ENCODE results near the gene MCTP2. TPM values are rescaled to one million over a fixed set of nuclear protein-coding genes. Genes with fewer than 3 reads are reported as not detected.

MCTP2 gene
- total RNA-seq, 2 experiments from 2014 or later: 33.7 to 35.1 TPM

DNA sequence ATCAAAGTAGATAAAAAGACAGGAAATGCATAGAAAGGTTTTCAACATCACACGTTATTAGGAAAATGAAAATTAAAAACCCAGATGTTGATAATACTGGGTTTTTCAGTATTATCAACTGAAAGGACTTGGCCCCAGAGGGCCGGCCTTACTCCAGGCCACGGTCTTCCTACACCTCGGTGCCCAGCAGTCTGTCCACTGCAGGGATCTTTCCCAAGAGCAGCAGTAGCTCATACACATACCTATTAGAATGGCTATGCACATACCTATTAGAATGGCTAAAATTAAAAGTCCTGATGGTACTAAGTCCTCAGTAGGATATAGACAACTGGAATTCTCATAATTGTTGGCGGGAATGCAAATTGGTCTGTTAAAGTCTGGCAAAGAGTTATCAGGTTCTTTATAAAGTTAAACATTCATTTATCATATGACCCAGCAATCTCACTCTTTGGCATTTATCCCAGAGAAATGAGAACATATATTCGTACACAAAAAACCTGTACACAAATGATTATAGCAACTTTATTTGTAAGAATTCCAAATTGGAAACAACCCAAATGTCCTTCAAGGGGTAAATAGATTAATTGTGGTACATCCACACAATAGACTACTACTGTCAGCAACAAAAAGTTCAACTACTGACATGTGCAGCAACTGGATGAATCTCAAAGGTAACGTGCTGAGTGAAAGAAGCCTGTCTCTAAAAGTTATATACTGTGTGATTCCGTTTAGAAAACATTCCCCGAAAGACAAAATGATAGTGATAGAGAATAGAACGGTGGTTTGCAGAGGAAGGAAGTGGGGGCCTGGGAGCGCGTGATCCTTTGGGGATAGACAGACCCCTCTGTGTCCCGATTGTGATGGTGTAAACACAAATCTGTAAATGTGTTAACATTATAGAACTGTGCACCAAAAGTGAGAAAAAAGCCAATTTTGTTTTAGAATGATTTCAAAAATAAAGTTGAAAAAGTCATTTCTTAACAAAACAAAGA, 62.3 kb downstream of the MCTP2 start:
- intact Hi-C loops (cut with micrococcal nuclease): no loop called here
- peaks cover 33% of the 10 kb centered on the region for H3K4me1 Mint-ChIP-seq (ENCODE audit: low read depth)
- H3K9me3 Mint-ChIP-seq: peaks cover 6% of the 10 kb centered on the region
- H3K4me3 Mint-ChIP-seq: no peak overlapping the region
- no peak for DNase-seq
- CTCF ChIA-PET: interaction anchor here (0.5 to 0.7 kb wide), 2 partner anchors 64 to 260 kb away, joined by 3 read pairs; no protein-coding TSS in a partner anchor
- H3K27me3 Mint-ChIP-seq (ENCODE audit: low read depth): peaks cover 3% of the 10 kb centered on the region
- H3K27ac Mint-ChIP-seq: peak overlapping the region; percentile 28
- peaks cover 17% of the 10 kb centered on the region for H3K36me3 Mint-ChIP-seq (ENCODE audit: low read depth)

DNA sequence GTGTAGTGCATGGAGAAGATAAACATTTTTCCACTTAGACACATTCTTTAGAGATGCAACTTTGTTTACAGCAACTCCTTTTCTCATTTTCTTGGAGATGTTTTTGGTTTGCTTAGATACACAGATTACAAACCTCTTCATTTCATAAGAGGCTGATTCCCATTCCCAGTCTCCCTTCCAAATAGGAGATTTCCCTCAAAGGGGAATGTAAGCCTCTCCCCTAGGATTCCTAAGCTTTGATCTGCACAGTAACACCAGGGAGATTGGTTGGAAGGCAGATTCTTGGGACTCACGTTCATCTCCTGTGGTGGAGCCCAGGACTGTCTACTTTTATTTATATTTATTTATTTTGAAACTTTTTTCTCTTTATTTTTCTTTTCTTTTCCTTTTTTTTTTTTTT, 63.2 kb downstream of the MCTP2 start:
- intact Hi-C loops (cut with micrococcal nuclease): no loop called here
- no peak for DNase-seq
- Mint-ChIP-seq H3K4me1 (ENCODE audit: low read depth) (peaks cover 36% of the 10 kb centered on the region), H3K27me3 (ENCODE audit: low read depth) (no peaks in the 10 kb centered on the region), H3K27ac (no peak overlapping the region), H3K4me3 (no peak overlapping the region), H3K9me3 (peaks cover 4% of the 10 kb centered on the region), H3K36me3 (ENCODE audit: low read depth) (peaks cover 17% of the 10 kb centered on the region)
- CTCF ChIA-PET: no interaction called here

DNA sequence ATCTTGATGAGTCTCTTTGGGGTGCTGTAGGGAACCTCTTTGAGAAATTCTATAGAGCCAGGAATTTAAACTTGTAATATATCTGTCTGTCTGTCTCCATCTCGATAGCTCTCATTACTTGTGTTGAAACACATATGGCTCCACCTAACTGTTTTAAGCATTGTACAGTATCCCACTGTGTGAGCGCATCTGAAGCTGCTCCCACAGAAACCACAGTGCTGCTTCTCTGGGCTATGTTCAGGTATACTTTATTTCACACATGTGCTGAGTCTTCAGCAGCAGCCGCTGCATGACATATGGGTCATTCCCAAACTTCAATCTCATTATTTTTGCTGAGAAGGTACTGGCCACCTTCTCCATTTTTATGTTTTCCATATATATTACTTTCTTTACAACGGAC, 63.9 kb downstream of the MCTP2 start:
- H3K4me3 Mint-ChIP-seq: no peak overlapping the region
- intact Hi-C loops (cut with micrococcal nuclease): no loop called here
- H3K27me3 Mint-ChIP-seq (ENCODE audit: low read depth): no peaks in the 10 kb centered on the region

DNA sequence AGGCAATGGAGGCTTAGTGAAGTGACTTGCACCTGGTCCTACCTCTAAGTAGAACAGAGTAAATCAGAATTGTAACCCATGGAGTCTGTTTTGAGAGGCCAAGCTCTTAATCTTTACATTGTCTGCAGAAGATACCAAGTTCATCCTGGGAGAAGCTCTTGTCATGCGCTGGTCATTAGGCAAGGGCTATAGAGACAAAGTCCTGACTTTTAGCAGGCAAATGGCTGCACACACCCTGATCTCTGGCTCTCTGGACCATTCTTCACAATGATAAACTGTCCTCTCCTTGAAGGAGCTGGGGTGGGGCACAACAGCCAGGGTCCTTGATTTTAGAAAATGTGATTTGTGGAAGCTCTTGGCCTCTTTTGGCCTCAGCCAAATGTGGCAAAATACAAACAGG, 65.4 kb downstream of the MCTP2 start:
- Mint-ChIP-seq H3K9me3 (no peaks in the 10 kb centered on the region), H3K27me3 (ENCODE audit: low read depth) (no peaks in the 10 kb centered on the region), H3K27ac (no peak overlapping the region), H3K4me3 (no peak overlapping the region), H3K36me3 (ENCODE audit: low read depth) (peaks cover 18% of the 10 kb centered on the region), H3K4me1 (ENCODE audit: low read depth) (peaks cover 36% of the 10 kb centered on the region)
- intact Hi-C loops (cut with micrococcal nuclease): loop anchor here (1.0 kb wide), 1 partner anchor 8 kb away; no protein-coding TSS in a partner anchor
- CTCF ChIA-PET: interaction anchor here (0.8 to 2.2 kb wide), 2 partner anchors 9 to 27 kb away, joined by 3 to 7 read pairs; no protein-coding TSS in a partner anchor
- DNase-seq: no peak

More for the DNA sequence above, 63.9 kb downstream of the MCTP2 start:
- DNase-seq: no peak
- Mint-ChIP-seq H3K27ac (no peak overlapping the region), H3K36me3 (ENCODE audit: low read depth) (peaks cover 15% of the 10 kb centered on the region), H3K4me1 (ENCODE audit: low read depth) (peaks cover 36% of the 10 kb centered on the region), H3K9me3 (peaks cover 3% of the 10 kb centered on the region)
- CTCF ChIA-PET: interaction anchor here (1.2 to 2.2 kb wide), 2 partner anchors 8 to 29 kb away, joined by 6 to 7 read pairs; no protein-coding TSS in a partner anchor

DNA sequence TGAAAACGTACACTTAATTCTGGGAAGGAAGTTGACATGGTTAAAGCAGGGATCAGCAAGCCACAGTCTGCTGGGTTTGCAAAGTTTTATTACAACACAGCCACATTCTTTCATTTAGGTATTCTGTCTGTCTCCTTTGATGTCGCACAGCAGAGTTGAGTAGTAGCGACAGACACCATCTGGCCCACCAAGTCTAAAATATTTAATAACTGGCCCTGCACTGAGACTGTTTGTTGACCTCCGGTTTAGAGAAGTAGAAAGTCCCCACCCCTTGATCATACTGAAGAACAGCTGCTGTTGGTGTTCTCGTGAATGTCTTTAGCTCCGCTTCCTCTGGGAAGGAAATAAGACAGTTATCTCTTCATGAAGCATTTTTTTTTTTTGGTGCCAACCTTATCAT, 66.2 kb downstream of the MCTP2 start:
- Mint-ChIP-seq H3K4me1 (ENCODE audit: low read depth) (peaks cover 31% of the 10 kb centered on the region), H3K4me3 (no peak overlapping the region), H3K27me3 (ENCODE audit: low read depth) (no peaks in the 10 kb centered on the region), H3K36me3 (ENCODE audit: low read depth) (peaks cover 26% of the 10 kb centered on the region), H3K9me3 (peaks cover 4% of the 10 kb centered on the region), H3K27ac (no peak overlapping the region)
- CTCF ChIA-PET: interaction anchor here (0.8 to 0.9 kb wide), 2 partner anchors 9 to 10 kb away, joined by 3 to 4 read pairs; no protein-coding TSS in a partner anchor
- DNase-seq: no peak
- intact Hi-C loops (cut with micrococcal nuclease): loop anchor here (1.0 kb wide), 1 partner anchor 9 kb away; no protein-coding TSS in a partner anchor

DNA sequence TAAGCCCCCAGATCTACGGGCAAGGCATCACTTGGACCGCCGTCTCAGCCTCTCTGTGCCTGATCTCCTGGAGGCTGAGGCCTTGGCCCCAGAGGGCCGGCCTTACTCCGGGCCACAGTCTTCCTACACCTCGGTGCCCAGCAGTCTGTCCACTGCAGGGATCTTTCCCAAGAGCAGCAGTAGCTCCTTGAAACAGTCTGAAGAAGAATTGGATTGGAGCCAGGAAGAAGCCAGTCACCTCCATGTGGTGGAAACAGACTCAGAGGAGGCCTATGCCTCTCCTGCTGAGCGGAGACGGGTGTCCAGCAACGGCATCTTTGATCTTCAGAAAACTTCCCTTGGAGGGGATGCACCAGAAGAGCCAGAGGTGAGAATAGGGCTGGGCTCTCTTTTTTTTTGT, 67.0 kb downstream of the MCTP2 start:
- CTCF ChIA-PET: interaction anchor here (0.7 to 0.9 kb wide), 2 partner anchors 8 to 67 kb away, joined by 3 to 4 read pairs; no protein-coding TSS in a partner anchor

DNA sequence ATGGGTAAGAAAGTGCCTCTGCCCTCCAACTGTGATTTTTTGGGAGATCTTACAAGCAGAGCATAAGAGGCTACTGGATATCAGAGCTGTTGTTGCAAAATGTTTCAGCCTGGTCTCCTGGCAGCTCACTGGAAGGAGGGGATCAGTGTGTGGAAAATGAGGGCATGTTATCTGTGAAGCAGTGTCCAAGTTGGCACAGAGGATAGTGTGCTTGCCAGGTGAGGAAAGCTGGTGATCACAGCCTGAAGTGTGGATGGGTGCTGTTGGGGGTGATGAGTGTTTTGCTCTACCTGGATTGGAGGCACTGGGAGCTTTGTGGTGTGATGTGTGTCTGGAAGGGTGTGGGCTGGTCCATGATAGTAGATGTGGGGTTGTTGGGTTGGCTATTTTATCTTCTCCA, 69.3 kb downstream of the MCTP2 start:
- Mint-ChIP-seq H3K27ac (peak overlapping the region; percentile 42), H3K9me3 (peaks cover 4% of the 10 kb centered on the region), H3K4me1 (ENCODE audit: low read depth) (peaks cover 46% of the 10 kb centered on the region), H3K36me3 (ENCODE audit: low read depth) (peaks cover 52% of the 10 kb centered on the region), H3K27me3 (ENCODE audit: low read depth) (no peaks in the 10 kb centered on the region), H3K4me3 (no peak overlapping the region)
- intact Hi-C loops (cut with micrococcal nuclease): loop anchor here (10.0 kb wide), 2 partner anchors 284 to 1676 kb away; no protein-coding TSS in a partner anchor
- CTCF ChIA-PET: interaction anchor here (0.6 to 1.3 kb wide), 3 partner anchors 16 to 23 kb away, joined by 4 read pairs; no protein-coding TSS in a partner anchor
- DNase-seq: no peak

More for the DNA sequence above, 67.0 kb downstream of the MCTP2 start:
- H3K36me3 Mint-ChIP-seq (ENCODE audit: low read depth): peaks cover 33% of the 10 kb centered on the region
- peaks cover 32% of the 10 kb centered on the region for H3K4me1 Mint-ChIP-seq (ENCODE audit: low read depth)
- no peak overlapping the region for H3K4me3 Mint-ChIP-seq
- DNase-seq: no peak
- H3K27ac Mint-ChIP-seq: no peak overlapping the region
- H3K9me3 Mint-ChIP-seq: peaks cover 4% of the 10 kb centered on the region
- intact Hi-C loops (cut with micrococcal nuclease): no loop called here
- no peaks in the 10 kb centered on the region for H3K27me3 Mint-ChIP-seq (ENCODE audit: low read depth)

DNA sequence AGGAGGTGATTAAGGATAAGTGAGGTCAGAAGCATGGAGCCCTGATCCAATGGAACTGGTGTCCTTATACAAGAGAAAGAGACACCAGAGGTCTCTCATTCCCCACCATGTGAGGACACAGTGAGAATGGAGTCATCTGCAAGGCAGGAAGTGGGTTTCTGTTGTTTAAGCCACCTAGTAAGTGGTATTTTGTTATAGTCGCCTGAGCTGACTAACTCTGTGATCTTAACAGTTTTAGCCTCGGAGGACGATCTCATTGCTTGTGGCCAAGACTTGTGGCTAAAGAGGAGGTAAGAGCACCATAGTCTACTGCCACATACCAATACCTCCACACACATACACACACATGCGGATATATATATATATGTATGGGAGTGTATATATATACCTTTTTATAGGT, 73.8 kb downstream of the MCTP2 start:
- Mint-ChIP-seq H3K9me3 (peaks cover 4% of the 10 kb centered on the region), H3K27me3 (ENCODE audit: low read depth) (no peaks in the 10 kb centered on the region), H3K4me1 (ENCODE audit: low read depth) (peaks cover 44% of the 10 kb centered on the region), H3K36me3 (ENCODE audit: low read depth) (peaks cover 58% of the 10 kb centered on the region), H3K27ac (peak overlapping the region; percentile 63), H3K4me3 (no peak overlapping the region)
- intact Hi-C loops (cut with micrococcal nuclease): loop anchor here (10.0 kb wide), 2 partner anchors 280 to 1680 kb away; no protein-coding TSS in a partner anchor
- peak; percentile 50 for DNase-seq
- CTCF ChIA-PET: interaction anchor here (1.8 kb wide), 2 partner anchors 17 to 18 kb away, joined by 5 to 6 read pairs; no protein-coding TSS in a partner anchor

DNA sequence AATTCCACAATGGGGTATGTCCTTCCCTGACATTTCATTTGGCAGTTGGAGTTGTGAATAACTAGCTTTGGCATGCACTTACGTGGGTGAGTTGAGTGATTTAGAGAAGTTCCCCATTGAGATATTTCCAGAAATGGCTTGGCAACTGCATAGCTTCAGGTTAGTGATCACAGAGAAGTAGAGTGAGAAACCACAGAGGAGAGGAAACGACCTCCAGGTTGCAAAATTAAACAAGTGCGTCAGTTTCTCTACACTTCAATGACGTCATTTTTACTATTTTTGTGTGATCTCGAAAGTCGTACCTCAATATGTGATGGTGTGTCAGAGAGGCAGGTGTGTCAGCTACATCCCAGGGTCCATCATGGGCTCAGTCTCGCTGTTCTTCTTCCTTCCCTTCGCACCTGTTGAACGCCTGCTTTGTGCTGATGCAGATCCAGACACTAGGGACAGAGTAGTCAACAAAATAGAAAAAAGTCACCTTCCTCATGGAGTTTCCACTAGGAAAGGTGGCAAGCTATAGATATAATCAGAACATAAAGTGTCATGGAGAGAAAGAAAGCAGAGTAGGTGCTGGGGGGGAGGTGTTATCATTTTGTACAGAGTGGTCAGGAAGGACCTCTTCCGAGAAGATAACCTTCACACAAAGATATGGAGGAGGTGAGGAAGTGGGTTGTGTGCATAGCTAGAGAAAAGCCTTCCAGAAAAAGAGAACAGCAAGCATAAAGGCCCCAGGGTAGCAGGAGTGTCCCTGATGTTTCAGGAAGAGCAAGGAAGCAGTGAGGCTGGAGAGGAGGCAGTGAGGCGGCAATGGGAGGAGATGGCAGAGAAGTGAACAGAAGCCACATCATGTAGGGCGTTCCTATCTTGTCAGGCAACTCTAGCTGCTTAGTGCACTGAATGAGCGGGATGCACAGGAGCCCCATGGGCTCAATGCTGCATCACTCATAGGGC, 75.6 kb downstream of the MCTP2 start:
- peak; percentile 49 for DNase-seq
- no peaks in the 10 kb centered on the region for H3K27me3 Mint-ChIP-seq (ENCODE audit: low read depth)
- CTCF ChIA-PET: interaction anchor here (1.0 to 2.5 kb wide), 10 partner anchors 9 to 220 kb away, joined by 3 to 7 read pairs (median 4); partner anchors contain the start of gene MCTP2
- peaks cover 44% of the 10 kb centered on the region for H3K4me1 Mint-ChIP-seq (ENCODE audit: low read depth)
- intact Hi-C loops (cut with micrococcal nuclease): loop anchor here (1.0 to 10.0 kb wide), 7 partner anchors 19 to 1682 kb away; no protein-coding TSS in a partner anchor
- H3K27ac Mint-ChIP-seq: peak overlapping the region; percentile 87
- peaks cover 47% of the 10 kb centered on the region for H3K36me3 Mint-ChIP-seq (ENCODE audit: low read depth)
- H3K4me3 Mint-ChIP-seq: no peak overlapping the region
- peaks cover 4% of the 10 kb centered on the region for H3K9me3 Mint-ChIP-seq

DNA sequence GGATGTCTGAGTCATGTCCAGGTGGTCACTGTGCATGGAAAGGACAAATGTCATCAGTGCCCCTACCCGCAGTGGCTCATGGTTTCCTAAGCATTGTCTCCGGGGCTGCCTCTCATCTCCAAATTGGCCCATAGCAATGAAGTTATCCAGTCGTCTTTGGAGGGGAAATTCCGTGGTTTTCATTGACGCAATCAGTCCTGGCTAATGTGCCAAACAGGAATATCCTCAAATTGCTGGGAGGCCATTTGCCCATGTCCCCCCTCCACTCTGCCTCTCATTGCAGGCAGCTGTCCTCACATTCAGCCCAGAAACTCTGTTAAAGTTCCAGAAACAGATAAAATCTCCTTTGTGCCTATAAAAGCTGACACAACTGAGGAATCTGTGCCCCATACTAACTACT, 81.6 kb downstream of the MCTP2 start:
- Mint-ChIP-seq H3K27me3 (ENCODE audit: low read depth) (no peaks in the 10 kb centered on the region), H3K27ac (no peak overlapping the region), H3K36me3 (ENCODE audit: low read depth) (peaks cover 17% of the 10 kb centered on the region), H3K4me1 (ENCODE audit: low read depth) (peaks cover 4% of the 10 kb centered on the region), H3K4me3 (no peak overlapping the region), H3K9me3 (no peaks in the 10 kb centered on the region)
- intact Hi-C loops (cut with micrococcal nuclease): no loop called here
- no peak for DNase-seq
- CTCF ChIA-PET: interaction anchor here (0.7 to 1.8 kb wide), 2 partner anchors 11 to 96 kb away, joined by 3 to 7 read pairs; no protein-coding TSS in a partner anchor

DNA sequence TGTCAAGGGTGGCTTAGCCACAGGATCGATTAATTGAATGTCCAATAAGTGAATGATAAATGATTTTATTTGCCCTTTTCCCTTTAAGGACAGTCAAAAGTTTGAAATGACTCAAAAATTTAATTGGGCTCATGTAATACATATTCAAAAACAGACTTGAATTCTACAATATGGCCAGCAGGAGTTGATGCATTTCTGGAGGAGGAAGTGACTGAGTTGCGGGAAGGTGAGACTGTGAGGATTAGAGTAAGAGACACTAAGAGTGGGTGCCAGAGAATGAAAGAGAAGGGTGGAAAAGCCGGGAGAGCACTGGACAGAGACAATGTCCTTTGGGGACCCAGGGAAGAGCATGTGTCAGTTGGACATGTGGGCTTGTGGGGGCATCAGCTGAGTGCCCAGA, 83.3 kb downstream of the MCTP2 start:
- peaks cover 4% of the 10 kb centered on the region for H3K4me1 Mint-ChIP-seq (ENCODE audit: low read depth)
- CTCF ChIA-PET: interaction anchor here (1.0 kb wide), 1 partner anchor 151 kb away, joined by 3 read pairs; no protein-coding TSS in a partner anchor
- no peaks in the 10 kb centered on the region for H3K9me3 Mint-ChIP-seq
- no peak overlapping the region for H3K27ac Mint-ChIP-seq
- H3K4me3 Mint-ChIP-seq: no peak overlapping the region
- intact Hi-C loops (cut with micrococcal nuclease): no loop called here
- no peaks in the 10 kb centered on the region for H3K27me3 Mint-ChIP-seq (ENCODE audit: low read depth)
- peaks cover 24% of the 10 kb centered on the region for H3K36me3 Mint-ChIP-seq (ENCODE audit: low read depth)
- DNase-seq: no peak
